IMR-90 (cell line): Measurements from ENCODE around the gene ANKH. TPM values are rescaled to one million over a fixed set of nuclear protein-coding genes. Genes with fewer than 3 reads are reported as not detected.
A peak's percentile ranks its signal among the peaks of the same experiment; 100 is the strongest.
"Not testable (repeated sequence)": the region's sequence is repeated elsewhere in the genome, so short reads cannot be mapped to it uniquely, and the experiment has no call there.

Experiments
- ATAC-seq: fragments of 200-7000 bp; cut with Tn5 transposase; 2 replicates; pipeline ENCODE4 v1.9.1; 2020; ENCODE audit warnings: low read depth, mild to moderate bottlenecking, moderate library complexity
- BruUV-seq: library from RNA; stranded (reverse); fragments of 400-500 nt; replicated peaks from 2 replicates; lab custom pipeline; 2021; lab: Mats Ljungman, UMichigan
- CTCF ChIA-PET: fragments of 300-600 bp; formaldehyde crosslinking; extraction: SDS; loops from one replicate; lab custom pipeline; 2021; ENCODE audit warnings: antibody characterized with exemption; lab: Yijun Ruan, JAX
- POLR2A ChIA-PET: fragments of 300-600 bp; sonication (Branson Sonifier 250); formaldehyde crosslinking; loops from one replicate; lab custom pipeline; 2022; ENCODE audit warnings: antibody characterized with exemption; ENCODE audit not compliant: unreplicated experiment; lab: Charles Lee
- DNase-seq: peaks from one replicate; pipeline ENCODE4 v3.0.0; 2013
- H2AFZ ChIP-seq: replicated peaks from 2 replicates; pipeline ENCODE3; 2013; ENCODE audit warnings: low read length, mild to moderate bottlenecking; ENCODE audit not compliant: poor library complexity
- H2AK5ac ChIP-seq: 2 replicates; pipeline ENCODE4 v1.6.1; 2013; ENCODE audit warnings: low read depth, low read length, inconsistent platforms
- H2AK9ac ChIP-seq: replicated peaks from 2 replicates; pipeline ENCODE3; 2013; ENCODE audit warnings: mild to moderate bottlenecking, low read depth, low read length, moderate library complexity; ENCODE audit not compliant: poor library complexity
- H2BK120ac ChIP-seq: 2 replicates; pipeline ENCODE4 v1.6.1; 2013; ENCODE audit warnings: low read depth, low read length, inconsistent platforms
- H2BK15ac ChIP-seq: 3 replicates; pipeline ENCODE4 v1.6.1; 2013; ENCODE audit warnings: low read depth, low read length, inconsistent platforms
- H2BK20ac ChIP-seq: 2 replicates; pipeline ENCODE4 v1.6.1; 2013; ENCODE audit warnings: low read depth, mild to moderate bottlenecking, inconsistent platforms, low read length, moderate library complexity
- H2BK5ac ChIP-seq: 2 replicates; pipeline ENCODE4 v1.6.1; 2013; ENCODE audit warnings: mild to moderate bottlenecking, low read depth, low read length, inconsistent platforms; ENCODE audit not compliant: poor library complexity, severe bottlenecking
- H3K14ac ChIP-seq: replicated peaks from 2 replicates; pipeline ENCODE4 v1.6.1; 2013; ENCODE audit warnings: low read depth, low read length, inconsistent platforms
- H3K18ac ChIP-seq: 2 replicates; pipeline ENCODE4 v1.6.1; 2013; ENCODE audit warnings: low read depth, low read length, control low read depth
- H3K23ac ChIP-seq: 2 replicates; pipeline ENCODE4 v1.6.1; 2013; ENCODE audit warnings: low read depth, low read length, inconsistent platforms
- H3K27ac ChIP-seq: 2 replicates; pipeline ENCODE4 v1.5.1; 2013; ENCODE audit warnings: mild to moderate bottlenecking, control low read depth, low read length; ENCODE audit not compliant: insufficient read depth
- H3K27me3 ChIP-seq: 2 replicates; pipeline ENCODE4 v1.6.1; 2013; ENCODE audit warnings: low read length; ENCODE audit not compliant: control insufficient read depth, insufficient read depth
- H3K36me3 ChIP-seq: 2 replicates; pipeline ENCODE4 v1.6.1; 2013; ENCODE audit warnings: low read length, mixed read lengths; ENCODE audit not compliant: control insufficient read depth, insufficient read depth
- H3K4ac ChIP-seq: 2 replicates; pipeline ENCODE4 v1.6.1; 2013; ENCODE audit warnings: low read depth, low read length, inconsistent platforms
- H3K4me1 ChIP-seq: 2 replicates; pipeline ENCODE4 v1.6.1; 2013; ENCODE audit warnings: low read length, mixed read lengths; ENCODE audit not compliant: control insufficient read depth, insufficient read depth
- H3K4me2 ChIP-seq: 2 replicates; pipeline ENCODE4 v1.6.1; 2013; ENCODE audit warnings: low read depth, mild to moderate bottlenecking, control low read depth, low read length, moderate library complexity
- H3K4me3 ChIP-seq: 2 replicates; pipeline ENCODE4 v1.5.1; 2013; ENCODE audit warnings: low read depth, mild to moderate bottlenecking, control low read depth, low read length, moderate library complexity; ENCODE audit not compliant: insufficient read depth
- H3K56ac ChIP-seq: 2 replicates; pipeline ENCODE4 v1.6.1; 2013; ENCODE audit warnings: low read length, inconsistent platforms; ENCODE audit not compliant: insufficient read depth; ENCODE audit errors: extremely low read depth
- H3K79me1 ChIP-seq, 2 experiments: 2 replicates each; pipeline ENCODE4 v1.6.1; 2013; ENCODE audit warnings: low read length in 2 of 2, inconsistent platforms in 1 of 2, low read depth in 1 of 2
- H3K9ac ChIP-seq: 2 replicates; pipeline ENCODE4 v1.6.1; 2013; ENCODE audit warnings: low read depth, low read length, control low read depth
- H3K9me1 ChIP-seq: 2 replicates; pipeline ENCODE4 v1.6.1; 2013; ENCODE audit warnings: low read length, inconsistent platforms; ENCODE audit not compliant: insufficient read depth
- H3K9me3 ChIP-seq: 2 replicates; pipeline ENCODE4 v1.6.1; 2013; ENCODE audit warnings: low read length; ENCODE audit not compliant: control insufficient read depth, insufficient read depth
- H4K20me1 ChIP-seq: 2 replicates; pipeline ENCODE4 v1.6.1; 2013; ENCODE audit warnings: low read length, inconsistent platforms; ENCODE audit not compliant: insufficient read depth
- H4K5ac ChIP-seq: 2 replicates; pipeline ENCODE4 v1.6.1; 2013; ENCODE audit warnings: mild to moderate bottlenecking, low read depth, low read length, control low read depth
- H4K8ac ChIP-seq, 2 experiments: 2 replicates each; pipeline ENCODE4 v1.6.1; 2013; ENCODE audit warnings: low read depth in 2 of 2, low read length in 2 of 2, control low read depth in 1 of 2, inconsistent platforms in 1 of 2
- H4K91ac ChIP-seq: 2 replicates; pipeline ENCODE4 v1.6.1; 2013; ENCODE audit warnings: low read depth, low read length, inconsistent platforms; ENCODE audit not compliant: insufficient read depth
- WGBS, 2 experiments: methylation state at CpG; one replicate each; pipeline versions ENCODE4 v1.1.5 to v1.1.7; 2013; ENCODE audit warnings: missing lambda C conversion rate in 2 of 2; ENCODE audit not compliant: insufficient read length in 1 of 2; ENCODE audit errors: extremely low coverage in 2 of 2; 5-methylcytosine and 5-hydroxymethylcytosine counted together
- dilution Hi-C: fragments of 300-500 bp; cut with HindIII; formaldehyde crosslinking; loops from one replicate; pipeline ENCODE4 v1.14.3; 2018; ENCODE audit warnings: low sequenced_read_pairs; ENCODE audit not compliant: unreplicated experiment
- in situ Hi-C: fragments of 300-500 bp; cut with MboI; formaldehyde crosslinking; loops from 3 replicates; pipeline ENCODE4 v1.14.3; 2019; ENCODE audit warnings: low sequenced_read_pairs, inconsistent platforms, mixed read lengths
- intact Hi-C: fragments of 100-400 bp; cut with micrococcal nuclease; formaldehyde crosslinking; loops from 2 replicates; pipeline ENCODE4 v1.10.0; 2022
- polyA plus RNA-seq, 3 experiments: library from polyadenylated mRNA; depleted of rRNA; stranded (reverse); fragments of >200 nt; gene quantifications; 2 replicates each; pipeline ENCODE4 v1.2.3, GENCODE V29; 2012; ENCODE audit warnings: low replicate concordance in 1 of 3
- total RNA-seq: library from RNA; depleted of rRNA; stranded (reverse); fragments of >200 nt; gene quantifications from 2 replicates; pipeline ENCODE4 v1.2.3, GENCODE V29; 2012

Gene ANKH
- total and polyA plus RNA-seq, 2 of the 4 experiments (the other 2 are of a cell fraction), result 5.2 to 17.2 TPM

DNA sequence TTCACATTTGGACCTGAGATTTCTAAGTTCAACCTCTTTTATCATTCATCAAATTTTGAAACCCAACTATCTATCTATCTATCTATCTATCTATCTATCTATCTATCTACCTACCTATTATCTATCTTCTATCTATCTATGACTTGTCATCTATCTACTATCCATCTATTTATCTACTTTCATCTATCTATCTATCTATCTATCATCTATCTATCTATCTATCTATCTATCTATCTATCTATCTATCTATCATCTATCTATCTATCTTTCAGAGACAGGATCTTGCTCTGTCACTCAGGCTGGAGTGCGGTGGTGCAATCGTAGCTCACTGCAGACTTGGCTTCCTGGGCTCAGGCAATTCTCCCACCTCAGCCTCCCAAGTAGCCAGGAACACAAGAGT is 47.5 kb upstream of the ANKH start:
- H3K56ac ChIP-seq, DNase-seq, H3K18ac ChIP-seq, H3K4ac ChIP-seq, H3K23ac ChIP-seq, POLR2A ChIA-PET, H2AK5ac ChIP-seq, H4K8ac ChIP-seq, dilution Hi-C loops, H3K9ac ChIP-seq, H3K4me3 ChIP-seq, ATAC-seq, H3K9me1 ChIP-seq, BruUV-seq, H3K4me2 ChIP-seq, in situ Hi-C loops, H3K79me1 ChIP-seq, H3K36me3 ChIP-seq, H4K5ac ChIP-seq, H2BK120ac ChIP-seq, H3K27ac ChIP-seq, H4K20me1 ChIP-seq, CTCF ChIA-PET, H2AFZ ChIP-seq, H2BK5ac ChIP-seq, H2AK9ac ChIP-seq, intact Hi-C loops, H4K91ac ChIP-seq, H3K14ac ChIP-seq, H3K9me3 ChIP-seq, H3K27me3 ChIP-seq: not testable (repeated sequence)
- 0 out of 2 replicates have a peak overlapping the region, but pooled peaks have one; percentile 33 for H2BK20ac ChIP-seq
- H2BK15ac ChIP-seq, result peak overlapping the region; percentile 46; the same call in 1 of the 3 replicates
- WGBS, 2 experiments, result 100% methylated on average over 1 of the region's 2 CpGs; no CpG with 5 or more reads in 1 of the 2 experiments
- H3K4me1 ChIP-seq, result peaks cover 15% of the 10 kb centered on the region
